PC-3 (cell line): ENCODE results near the gene CCDC30. TPM values are rescaled to one million over a fixed set of nuclear protein-coding genes. Genes with fewer than 3 reads are reported as not detected.

Source experiments
- ATAC-seq: fragments of 200-7000 bp; cut with Tn5 transposase; 2 replicates; pipeline ENCODE4 v1.9.1; 2020; ENCODE audit warnings: mild to moderate bottlenecking, moderate library complexity
- BruUV-seq: library from RNA; stranded (reverse); fragments of 400-500 nt; replicated peaks from 2 replicates; lab custom pipeline; 2021; lab: Mats Ljungman, UMichigan
- CTCF ChIA-PET: fragments of 300-600 bp; sonication (Branson Sonifier 250); formaldehyde crosslinking; loops from one replicate; lab custom pipeline; 2022; ENCODE audit warnings: antibody characterized with exemption; lab: Charles Lee
- POLR2A ChIA-PET: fragments of 300-600 bp; sonication (Branson Sonifier 250); formaldehyde crosslinking; loops from one replicate; lab custom pipeline; 2022; ENCODE audit warnings: antibody characterized with exemption; ENCODE audit not compliant: unreplicated experiment; lab: Charles Lee
- DNase-seq: peaks from one replicate; pipeline ENCODE4 v3.0.0-alpha.2; 2015
- H2AFZ ChIP-seq: fragments of 300-600 bp; sonication (generic); 2 replicates; pipeline ENCODE4 v1.6.0; 2016; ENCODE audit warnings: antibody characterized with exemption, low read length
- H3F3A ChIP-seq: fragments of 300-600 bp; sonication (generic); one replicate; pipeline ENCODE4 v1.6.0; 2017; ENCODE audit warnings: antibody characterized with exemption, low read length, control low read depth, mild to moderate bottlenecking; ENCODE audit not compliant: unreplicated experiment
- H3K27ac ChIP-seq: fragments of 300-600 bp; sonication (generic); 2 replicates; pipeline ENCODE4 v1.5.1; 2016; ENCODE audit warnings: mild to moderate bottlenecking, low read length
- H3K27me3 ChIP-seq: fragments of 300-600 bp; sonication (generic); 2 replicates; pipeline ENCODE4 v1.6.1; 2016; ENCODE audit warnings: low read length, mixed read lengths
- H3K36me3 ChIP-seq: fragments of 300-600 bp; sonication (generic); 2 replicates; pipeline ENCODE4 v1.6.1; 2016; ENCODE audit warnings: low read depth, mixed run types, low read length, mixed read lengths
- H3K4me1 ChIP-seq: fragments of 300-600 bp; sonication (generic); 2 replicates; pipeline ENCODE4 v1.5.1; 2016; ENCODE audit warnings: low read length; ENCODE audit not compliant: insufficient read depth
- H3K4me2 ChIP-seq: fragments of 300-600 bp; sonication (generic); 2 replicates; pipeline ENCODE4 v1.6.0; 2016; ENCODE audit warnings: low read length
- H3K4me3 ChIP-seq: fragments of 300-600 bp; sonication (generic); 2 replicates; pipeline ENCODE4 v1.5.1; 2016; ENCODE audit warnings: mild to moderate bottlenecking, low read length, mixed read lengths
- H3K79me2 ChIP-seq: fragments of 300-600 bp; sonication (generic); 2 replicates; pipeline ENCODE4 v1.6.1; 2017; ENCODE audit warnings: low read length, mixed read lengths
- H3K9ac ChIP-seq: fragments of 300-600 bp; sonication (generic); 2 replicates; pipeline ENCODE4 v1.6.0; 2016; ENCODE audit warnings: mild to moderate bottlenecking, low read length
- H3K9me2 ChIP-seq: fragments of 300-600 bp; sonication (generic); replicated peaks from 2 replicates; pipeline ENCODE4 v1.6.1; 2016; ENCODE audit warnings: mixed run types, low read length, mixed read lengths
- H3K9me3 ChIP-seq: fragments of 300-600 bp; sonication (generic); 2 replicates; pipeline ENCODE4 v1.6.1; 2016; ENCODE audit warnings: low read length, mixed read lengths
- H4K20me1 ChIP-seq: fragments of 300-600 bp; sonication (generic); 2 replicates; pipeline ENCODE4 v1.6.1; 2016; ENCODE audit warnings: low read length, mixed read lengths
- CTCF ChIP-seq: fragments of 300-600 bp; sonication (generic); conservative IDR thresholded peaks from 2 replicates; pipeline ENCODE4 v1.5.1; 2017; ENCODE audit warnings: antibody characterized with exemption, low read depth, mild to moderate bottlenecking, low read length
- EZH2 ChIP-seq: fragments of 300-600 bp; sonication (generic); IDR thresholded peaks from one replicate; pipeline ENCODE4 v1.6.1; 2017; ENCODE audit warnings: antibody characterized with exemption, mild to moderate bottlenecking, low read length; ENCODE audit not compliant: unreplicated experiment
- EZH2phosphoT487 ChIP-seq: fragments of 300-600 bp; sonication (generic); IDR thresholded peaks from 2 replicates; pipeline ENCODE4 v1.6.1; 2018; ENCODE audit warnings: mild to moderate bottlenecking, antibody characterized with exemption, low read length, borderline replicate concordance
- intact Hi-C: fragments of 100-400 bp; cut with micrococcal nuclease; formaldehyde crosslinking; loops from 2 replicates; pipeline ENCODE4 v1.9.0; 2023
- total RNA-seq: library from RNA; depleted of rRNA; stranded (reverse); fragments of >200 nt; gene quantifications from 2 replicates; pipeline ENCODE4 v1.2.3, GENCODE V29; 2014

The CCDC30 gene
- total RNA-seq, 1 experiment from 2014 or later, result 0.58 TPM

GRCh38 chr1:42432714-42433113 lies 30.4 kb upstream of the CCDC30 start:
- H3K27ac ChIP-seq, result no peak overlapping the region
- no peaks in the 10 kb centered on the region for H3K79me2 ChIP-seq
- ATAC-seq (no peak), DNase-seq (no peak)
- TF ChIP-seq EZH2phosphoT487 (no peak), CTCF (no peak), EZH2 (no peak)
- ChIA-PET POLR2A (no interaction called here), CTCF (no interaction called here)
- H3F3A ChIP-seq, result no peaks in the 10 kb centered on the region
- no peaks in the 10 kb centered on the region for H3K9me2 ChIP-seq
- H3K4me1 ChIP-seq, result peaks cover 36% of the 10 kb centered on the region
- no peak overlapping the region for H3K4me3 ChIP-seq
- no peaks in the 10 kb centered on the region for H4K20me1 ChIP-seq
- no peak overlapping the region for H2AFZ ChIP-seq
- H3K27me3 ChIP-seq, result no peaks in the 10 kb centered on the region
- no peaks in the 10 kb centered on the region for H3K36me3 ChIP-seq
- intact Hi-C loops, result no loop called here
- no TSS peak for BruUV-seq
- no peak overlapping the region for H3K4me2 ChIP-seq
- no peak overlapping the region for H3K9ac ChIP-seq
- H3K9me3 ChIP-seq, result no peaks in the 10 kb centered on the region

GRCh38 chr1:42433369-42433768 lies 29.7 kb upstream of the CCDC30 start:
- Histone ChIP-seq H3K4me2 (no peak overlapping the region), H3K4me1 (peaks cover 33% of the 10 kb centered on the region), H3K9me2 (no peaks in the 10 kb centered on the region), H3K36me3 (no peaks in the 10 kb centered on the region), H3K4me3 (no peak overlapping the region), H3K9ac (no peak overlapping the region), H3K27ac (no peak overlapping the region), H3F3A (no peaks in the 10 kb centered on the region), H3K79me2 (no peaks in the 10 kb centered on the region), H4K20me1 (no peaks in the 10 kb centered on the region), H3K27me3 (no peaks in the 10 kb centered on the region), H2AFZ (no peak overlapping the region), H3K9me3 (no peaks in the 10 kb centered on the region)
- ATAC-seq, result no peak
- intact Hi-C loops, result no loop called here
- BruUV-seq, result no TSS peak
- POLR2A ChIA-PET, result no interaction called here
- TF ChIP-seq EZH2phosphoT487, result no peak
- TF ChIP-seq CTCF, result no peak
- TF ChIP-seq EZH2, result no peak
- DNase-seq, result no peak
- CTCF ChIA-PET, result no interaction called here

GRCh38 chr1:42434340-42434739 lies 28.7 kb upstream of the CCDC30 start:
- Histone ChIP-seq H3K9me3 (no peaks in the 10 kb centered on the region), H3K4me1 (peaks cover 31% of the 10 kb centered on the region), H3K9me2 (no peaks in the 10 kb centered on the region), H3K79me2 (no peaks in the 10 kb centered on the region), H3K9ac (no peak overlapping the region), H3K36me3 (no peaks in the 10 kb centered on the region), H4K20me1 (no peaks in the 10 kb centered on the region), H3K27me3 (no peaks in the 10 kb centered on the region), H3K4me2 (no peak overlapping the region), H3K27ac (no peak overlapping the region), H3F3A (no peaks in the 10 kb centered on the region), H2AFZ (no peak overlapping the region), H3K4me3 (no peak overlapping the region)
- ATAC-seq (no peak), DNase-seq (no peak)
- CTCF ChIA-PET, result no interaction called here
- no TSS peak for BruUV-seq
- intact Hi-C loops, result no loop called here
- POLR2A ChIA-PET, result no interaction called here
- TF ChIP-seq CTCF, result no peak
- no peak for TF ChIP-seq EZH2phosphoT487
- TF ChIP-seq EZH2, result no peak
